ENCODE results near the gene AGMO.

AGMO gene

GRCh38 chr7:15508258-15508657 is 53.6 kb downstream of the AGMO start:
- H3K36me3 ChIP-seq (ENCODE audit: control insufficient read depth in 5 of 5, insufficient read depth in 5 of 5, low read length in 5 of 5): no peaks in the 10 kb centered on the region
- no peak overlapping the region for H3K27ac ChIP-seq (ENCODE audit: low read depth, low read length)
- no peak overlapping the region for H3K9ac ChIP-seq (ENCODE audit: low read length in 5 of 5)
- peaks cover 0 to 16% (median 0%) of the 10 kb centered on the region in 5 donors for H3K4me1 ChIP-seq (ENCODE audit: control insufficient read depth in 5 of 5, insufficient read depth in 5 of 5, low read length in 5 of 5)
- no peak overlapping the region for H3K4me3 ChIP-seq (ENCODE audit: low read depth in 1 of 5, low read length in 5 of 5)
- H3K27me3 ChIP-seq (ENCODE audit: control insufficient read depth in 5 of 5, insufficient read depth in 4 of 5, low read length in 5 of 5): no peaks in the 10 kb centered on the region
- no peaks in the 10 kb centered on the region for H3K9me3 ChIP-seq (ENCODE audit: control insufficient read depth in 5 of 5, low read length in 5 of 5)

- Histone ChIP-seq H3K27me3 (ENCODE audit: control insufficient read depth in 5 of 5, insufficient read depth in 4 of 5, low read length in 5 of 5) (no peaks in the 10 kb centered on the region), H3K9ac (ENCODE audit: low read length in 5 of 5) (no peak overlapping the region), H3K9me3 (ENCODE audit: control insufficient read depth in 5 of 5, low read length in 5 of 5) (no peaks in the 10 kb centered on the region), H3K4me3 (ENCODE audit: low read depth in 1 of 5, low read length in 5 of 5) (no peak overlapping the region), H3K36me3 (ENCODE audit: control insufficient read depth in 5 of 5, insufficient read depth in 5 of 5, low read length in 5 of 5) (no peaks in the 10 kb centered on the region), H3K27ac (ENCODE audit: low read depth, low read length) (no peak overlapping the region), H3K4me1 (ENCODE audit: control insufficient read depth in 5 of 5, insufficient read depth in 5 of 5, low read length in 5 of 5) (peaks cover 0 to 16% (median 0%) of the 10 kb centered on the region in 5 donors)
Observed at GRCh38 chr7:15507708-15508107, 54.1 kb downstream of the AGMO start.

GRCh38 chr7:15507171-15507570 is 54.6 kb downstream of the AGMO start:
- Histone ChIP-seq H3K4me3 (ENCODE audit: low read depth in 1 of 5, low read length in 5 of 5) (no peak overlapping the region), H3K27me3 (ENCODE audit: control insufficient read depth in 5 of 5, insufficient read depth in 4 of 5, low read length in 5 of 5) (no peaks in the 10 kb centered on the region), H3K9ac (ENCODE audit: low read length in 5 of 5) (no peak overlapping the region), H3K9me3 (ENCODE audit: control insufficient read depth in 5 of 5, low read length in 5 of 5) (no peaks in the 10 kb centered on the region), H3K27ac (ENCODE audit: low read depth, low read length) (no peak overlapping the region), H3K36me3 (ENCODE audit: control insufficient read depth in 5 of 5, insufficient read depth in 5 of 5, low read length in 5 of 5) (no peaks in the 10 kb centered on the region), H3K4me1 (ENCODE audit: control insufficient read depth in 5 of 5, insufficient read depth in 5 of 5, low read length in 5 of 5) (peaks cover 0 to 16% (median 0%) of the 10 kb centered on the region in 5 donors)

GRCh38 chr7:15505761-15506160 is 56.1 kb downstream of the AGMO start:
- no peak overlapping the region for H3K4me3 ChIP-seq (ENCODE audit: low read depth in 1 of 5, low read length in 5 of 5)
- H3K27me3 ChIP-seq (ENCODE audit: control insufficient read depth in 5 of 5, insufficient read depth in 4 of 5, low read length in 5 of 5): no peaks in the 10 kb centered on the region
- H3K9ac ChIP-seq (ENCODE audit: low read length in 5 of 5): no peak overlapping the region
- H3K27ac ChIP-seq (ENCODE audit: low read depth, low read length): no peak overlapping the region
- peaks cover 0 to 16% (median 0%) of the 10 kb centered on the region in 5 donors for H3K4me1 ChIP-seq (ENCODE audit: control insufficient read depth in 5 of 5, insufficient read depth in 5 of 5, low read length in 5 of 5)
- H3K36me3 ChIP-seq (ENCODE audit: control insufficient read depth in 5 of 5, insufficient read depth in 5 of 5, low read length in 5 of 5): no peaks in the 10 kb centered on the region
- no peaks in the 10 kb centered on the region for H3K9me3 ChIP-seq (ENCODE audit: control insufficient read depth in 5 of 5, low read length in 5 of 5)

GRCh38 chr7:15504351-15504750 is 57.5 kb downstream of the AGMO start:
- H3K27ac ChIP-seq (ENCODE audit: low read depth, low read length): peak overlapping the region; percentile 25
- no peaks in the 10 kb centered on the region for H3K36me3 ChIP-seq (ENCODE audit: control insufficient read depth in 5 of 5, insufficient read depth in 5 of 5, low read length in 5 of 5)
- no peaks in the 10 kb centered on the region for H3K9me3 ChIP-seq (ENCODE audit: control insufficient read depth in 5 of 5, low read length in 5 of 5)
- no peaks in the 10 kb centered on the region for H3K27me3 ChIP-seq (ENCODE audit: control insufficient read depth in 5 of 5, insufficient read depth in 4 of 5, low read length in 5 of 5)
- no peak overlapping the region for H3K4me3 ChIP-seq (ENCODE audit: low read depth in 1 of 5, low read length in 5 of 5)
- no peak overlapping the region for H3K9ac ChIP-seq (ENCODE audit: low read length in 5 of 5)
- peaks cover 0 to 16% (median 0%) of the 10 kb centered on the region in 5 donors for H3K4me1 ChIP-seq (ENCODE audit: control insufficient read depth in 5 of 5, insufficient read depth in 5 of 5, low read length in 5 of 5)

GRCh38 chr7:15503603-15504290 is 58.1 kb downstream of the AGMO start:
- no peaks in the 10 kb centered on the region for H3K27me3 ChIP-seq (ENCODE audit: control insufficient read depth in 5 of 5, insufficient read depth in 4 of 5, low read length in 5 of 5)
- peak overlapping the region; percentile 25 for H3K27ac ChIP-seq (ENCODE audit: low read depth, low read length)
- peaks cover 0 to 16% (median 0%) of the 10 kb centered on the region in 5 donors for H3K4me1 ChIP-seq (ENCODE audit: control insufficient read depth in 5 of 5, insufficient read depth in 5 of 5, low read length in 5 of 5)
- no peak overlapping the region for H3K4me3 ChIP-seq (ENCODE audit: low read depth in 1 of 5, low read length in 5 of 5)
- no peak overlapping the region for H3K9ac ChIP-seq (ENCODE audit: low read length in 5 of 5)
- H3K9me3 ChIP-seq (ENCODE audit: control insufficient read depth in 5 of 5, low read length in 5 of 5): no peaks in the 10 kb centered on the region
- no peaks in the 10 kb centered on the region for H3K36me3 ChIP-seq (ENCODE audit: control insufficient read depth in 5 of 5, insufficient read depth in 5 of 5, low read length in 5 of 5)

GRCh38 chr7:15498465-15498864 is 63.4 kb downstream of the AGMO start:
- H3K27ac ChIP-seq (ENCODE audit: low read depth, low read length): no peak overlapping the region
- H3K4me1 ChIP-seq (ENCODE audit: control insufficient read depth in 5 of 5, insufficient read depth in 5 of 5, low read length in 5 of 5): no peaks in the 10 kb centered on the region
- H3K9me3 ChIP-seq (ENCODE audit: control insufficient read depth in 5 of 5, low read length in 5 of 5): no peaks in the 10 kb centered on the region
- H3K9ac ChIP-seq (ENCODE audit: low read length in 5 of 5): no peak overlapping the region
- no peak overlapping the region for H3K4me3 ChIP-seq (ENCODE audit: low read depth in 1 of 5, low read length in 5 of 5)
- no peaks in the 10 kb centered on the region for H3K27me3 ChIP-seq (ENCODE audit: control insufficient read depth in 5 of 5, insufficient read depth in 4 of 5, low read length in 5 of 5)
- H3K36me3 ChIP-seq (ENCODE audit: control insufficient read depth in 5 of 5, insufficient read depth in 5 of 5, low read length in 5 of 5): no peaks in the 10 kb centered on the region

- H3K36me3 ChIP-seq (ENCODE audit: control insufficient read depth in 5 of 5, insufficient read depth in 5 of 5, low read length in 5 of 5): no peaks in the 10 kb centered on the region
- H3K9me3 ChIP-seq (ENCODE audit: control insufficient read depth in 5 of 5, low read length in 5 of 5): no peaks in the 10 kb centered on the region
- H3K27ac ChIP-seq (ENCODE audit: low read depth, low read length): no peak overlapping the region
- H3K27me3 ChIP-seq (ENCODE audit: control insufficient read depth in 5 of 5, insufficient read depth in 4 of 5, low read length in 5 of 5): no peaks in the 10 kb centered on the region
- no peaks in the 10 kb centered on the region for H3K4me1 ChIP-seq (ENCODE audit: control insufficient read depth in 5 of 5, insufficient read depth in 5 of 5, low read length in 5 of 5)
- no peak overlapping the region for H3K9ac ChIP-seq (ENCODE audit: low read length in 5 of 5)
- H3K4me3 ChIP-seq (ENCODE audit: low read depth in 1 of 5, low read length in 5 of 5): no peak overlapping the region
Observed at GRCh38 chr7:15495170-15495569, 66.6 kb downstream of the AGMO start.

GRCh38 chr7:15494711-15495110 is 67.1 kb downstream of the AGMO start:
- H3K4me3 ChIP-seq (ENCODE audit: low read depth in 1 of 5, low read length in 5 of 5): no peak overlapping the region
- H3K9me3 ChIP-seq (ENCODE audit: control insufficient read depth in 5 of 5, low read length in 5 of 5): no peaks in the 10 kb centered on the region
- H3K4me1 ChIP-seq (ENCODE audit: control insufficient read depth in 5 of 5, insufficient read depth in 5 of 5, low read length in 5 of 5): no peaks in the 10 kb centered on the region
- no peak overlapping the region for H3K27ac ChIP-seq (ENCODE audit: low read depth, low read length)
- no peaks in the 10 kb centered on the region for H3K27me3 ChIP-seq (ENCODE audit: control insufficient read depth in 5 of 5, insufficient read depth in 4 of 5, low read length in 5 of 5)
- H3K9ac ChIP-seq (ENCODE audit: low read length in 5 of 5): no peak overlapping the region
- H3K36me3 ChIP-seq (ENCODE audit: control insufficient read depth in 5 of 5, insufficient read depth in 5 of 5, low read length in 5 of 5): no peaks in the 10 kb centered on the region

- no peak overlapping the region for H3K9ac ChIP-seq (ENCODE audit: low read length in 5 of 5)
- H3K36me3 ChIP-seq (ENCODE audit: control insufficient read depth in 5 of 5, insufficient read depth in 5 of 5, low read length in 5 of 5): no peaks in the 10 kb centered on the region
- H3K4me3 ChIP-seq (ENCODE audit: low read depth in 1 of 5, low read length in 5 of 5): no peak overlapping the region
- no peaks in the 10 kb centered on the region for H3K9me3 ChIP-seq (ENCODE audit: control insufficient read depth in 5 of 5, low read length in 5 of 5)
- H3K27me3 ChIP-seq (ENCODE audit: control insufficient read depth in 5 of 5, insufficient read depth in 4 of 5, low read length in 5 of 5): no peaks in the 10 kb centered on the region
- no peak overlapping the region for H3K27ac ChIP-seq (ENCODE audit: low read depth, low read length)
- H3K4me1 ChIP-seq (ENCODE audit: control insufficient read depth in 5 of 5, insufficient read depth in 5 of 5, low read length in 5 of 5): peaks cover 0 to 4% (median 0%) of the 10 kb centered on the region in 5 donors
Observed at GRCh38 chr7:15491361-15491760, 70.5 kb downstream of the AGMO start.

All from subcutaneous abdominal adipose tissue (tissue), 5 donors.